Measurements from ENCODE around the gene MCRIP1.

- TF ChIP-seq CTCF (IDR thresholded peaks at IDR 0.05) (no peak), POLR2A (IDR thresholded peaks at IDR 0.05) (no peak), EP300 (IDR thresholded peaks at IDR 0.05; ENCODE audit: low read depth) (no peak)
Measured at GRCh38 chr17:81812571-81813370, 20.3 kb downstream of the MCRIP1 start.
